ENCODE data around the gene COPZ1.
A peak's percentile ranks its signal among the peaks of the same experiment; 100 is the strongest.

Gene COPZ1

GRCh38 chr12:54355104-54355815 lies 30.3 kb downstream of the COPZ1 start:
- no peak overlapping the region for H3K27ac ChIP-seq
- no peak for TF ChIP-seq ZFX (IDR thresholded peaks at IDR 0.05)
- TF ChIP-seq, protein P1, sequence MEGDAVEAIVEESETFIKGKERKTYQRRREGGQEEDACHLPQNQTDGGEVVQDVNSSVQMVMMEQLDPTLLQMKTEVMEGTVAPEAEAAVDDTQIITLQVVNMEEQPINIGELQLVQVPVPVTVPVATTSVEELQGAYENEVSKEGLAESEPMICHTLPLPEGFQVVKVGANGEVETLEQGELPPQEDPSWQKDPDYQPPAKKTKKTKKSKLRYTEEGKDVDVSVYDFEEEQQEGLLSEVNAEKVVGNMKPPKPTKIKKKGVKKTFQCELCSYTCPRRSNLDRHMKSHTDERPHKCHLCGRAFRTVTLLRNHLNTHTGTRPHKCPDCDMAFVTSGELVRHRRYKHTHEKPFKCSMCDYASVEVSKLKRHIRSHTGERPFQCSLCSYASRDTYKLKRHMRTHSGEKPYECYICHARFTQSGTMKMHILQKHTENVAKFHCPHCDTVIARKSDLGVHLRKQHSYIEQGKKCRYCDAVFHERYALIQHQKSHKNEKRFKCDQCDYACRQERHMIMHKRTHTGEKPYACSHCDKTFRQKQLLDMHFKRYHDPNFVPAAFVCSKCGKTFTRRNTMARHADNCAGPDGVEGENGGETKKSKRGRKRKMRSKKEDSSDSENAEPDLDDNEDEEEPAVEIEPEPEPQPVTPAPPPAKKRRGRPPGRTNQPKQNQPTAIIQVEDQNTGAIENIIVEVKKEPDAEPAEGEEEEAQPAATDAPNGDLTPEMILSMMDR (conservative IDR thresholded peaks at IDR 0.05): no peak

GRCh38 chr12:54356228-54356627 lies 31.3 kb downstream of the COPZ1 start:
- no peak for TF ChIP-seq ZFX (IDR thresholded peaks at IDR 0.05)
- TF ChIP-seq, protein P1 (conservative IDR thresholded peaks at IDR 0.05): no peak
- H3K27ac ChIP-seq: no peak overlapping the region

DNA sequence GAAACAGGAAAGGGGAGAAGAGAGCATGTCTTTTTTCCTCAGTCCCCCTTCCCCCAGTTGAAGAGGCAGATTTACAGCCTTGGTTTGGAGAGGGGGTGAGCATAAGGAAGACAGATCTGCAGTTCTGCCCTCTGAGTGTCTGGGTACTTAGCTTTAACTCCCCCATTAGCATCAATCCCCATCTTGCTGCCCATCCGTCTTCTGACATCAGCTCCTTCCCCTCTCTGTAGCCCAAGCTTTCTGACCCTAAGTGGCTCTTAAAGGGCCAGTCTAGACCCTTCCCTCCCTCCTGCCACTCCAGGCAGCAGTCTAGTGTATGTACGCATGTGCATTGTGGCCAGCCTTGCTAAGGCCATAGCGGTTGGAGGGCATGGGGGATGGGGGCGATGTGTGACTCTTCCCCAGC lies 32.0 kb downstream of the COPZ1 start:
- H3K27ac ChIP-seq: peak overlapping the region; percentile 86; the same call in 1 of the 2 replicates
- TF ChIP-seq, protein P1 (conservative IDR thresholded peaks at IDR 0.05): no peak
- no peak for TF ChIP-seq ZFX (IDR thresholded peaks at IDR 0.05)

DNA sequence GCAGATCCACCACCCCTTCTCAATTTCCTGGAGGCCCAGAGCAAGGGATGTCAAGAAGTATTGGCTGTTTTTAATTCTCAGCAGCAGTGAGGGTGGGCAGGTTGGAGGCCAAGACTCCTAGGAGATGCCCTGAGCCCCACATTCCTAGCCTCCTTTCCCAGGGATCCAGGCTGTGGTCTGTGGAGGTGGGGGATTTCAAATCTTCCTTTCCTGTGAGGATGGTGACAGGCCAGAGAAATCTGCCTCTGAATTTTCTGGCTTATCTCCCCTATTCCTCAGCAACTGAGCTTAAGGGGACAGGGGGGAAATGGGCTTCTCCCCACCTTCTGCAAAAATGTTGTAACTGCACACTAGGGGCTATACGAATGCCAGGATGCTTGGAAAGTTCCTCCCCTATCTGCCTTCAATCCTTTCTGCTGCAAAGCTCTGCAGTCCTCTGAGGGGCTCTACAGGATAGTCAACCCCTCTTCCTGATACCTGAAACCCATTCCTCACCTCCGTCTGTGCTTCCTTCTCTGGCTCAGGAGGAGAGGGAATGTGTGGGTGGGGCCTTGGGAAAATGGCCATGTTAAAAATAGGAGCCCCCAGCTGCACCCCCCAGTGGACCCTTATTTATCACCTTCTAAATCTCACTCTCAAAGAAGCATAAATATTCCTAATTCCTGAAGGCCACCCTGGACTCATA lies 32.7 kb downstream of the COPZ1 start:
- TF ChIP-seq, protein P1 (conservative IDR thresholded peaks at IDR 0.05): no peak
- no peak for TF ChIP-seq ZFX (IDR thresholded peaks at IDR 0.05)
- H3K27ac ChIP-seq: peak overlapping the region; percentile 86

DNA sequence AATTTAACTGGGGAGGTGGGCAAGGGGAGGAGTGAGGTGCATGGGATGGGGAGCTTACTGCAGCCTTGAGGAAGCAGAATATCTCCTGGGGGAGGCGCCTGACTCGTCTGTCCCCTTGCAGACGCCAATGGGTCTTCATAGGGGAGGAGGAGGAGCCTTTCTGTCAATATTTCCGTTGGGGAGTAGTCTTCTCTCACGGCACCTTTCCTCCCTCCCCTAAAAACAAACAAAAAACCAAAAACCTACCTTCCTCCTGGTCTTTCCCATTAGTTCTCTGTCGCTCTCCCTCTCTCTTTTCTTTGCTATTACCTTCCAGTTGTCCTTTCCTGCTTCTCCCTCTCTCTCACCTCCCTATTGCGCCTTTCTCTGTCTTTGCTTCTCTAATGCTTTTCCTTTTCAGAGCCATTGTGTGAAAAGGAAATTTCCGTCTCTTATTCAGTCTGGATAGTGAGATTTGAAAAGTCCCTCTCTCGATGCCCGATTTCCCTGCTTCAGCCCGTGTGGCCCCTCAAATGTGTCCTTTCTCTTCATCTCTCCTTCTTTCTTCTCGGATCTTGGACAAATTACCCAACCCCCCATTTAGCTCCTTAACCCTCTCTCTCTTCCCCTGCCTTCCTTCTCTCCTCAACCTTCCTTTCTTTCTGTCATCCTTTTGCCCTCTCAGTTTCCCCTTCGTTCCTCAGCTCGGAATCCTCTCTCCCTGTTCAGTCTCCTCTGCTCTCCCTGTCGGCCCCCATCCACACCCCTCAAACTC lies 33.4 kb downstream of the COPZ1 start:
- peak overlapping the region; percentile 86 for H3K27ac ChIP-seq
- no peak for TF ChIP-seq ZFX (IDR thresholded peaks at IDR 0.05)
- TF ChIP-seq, protein P1 (conservative IDR thresholded peaks at IDR 0.05): no peak

DNA sequence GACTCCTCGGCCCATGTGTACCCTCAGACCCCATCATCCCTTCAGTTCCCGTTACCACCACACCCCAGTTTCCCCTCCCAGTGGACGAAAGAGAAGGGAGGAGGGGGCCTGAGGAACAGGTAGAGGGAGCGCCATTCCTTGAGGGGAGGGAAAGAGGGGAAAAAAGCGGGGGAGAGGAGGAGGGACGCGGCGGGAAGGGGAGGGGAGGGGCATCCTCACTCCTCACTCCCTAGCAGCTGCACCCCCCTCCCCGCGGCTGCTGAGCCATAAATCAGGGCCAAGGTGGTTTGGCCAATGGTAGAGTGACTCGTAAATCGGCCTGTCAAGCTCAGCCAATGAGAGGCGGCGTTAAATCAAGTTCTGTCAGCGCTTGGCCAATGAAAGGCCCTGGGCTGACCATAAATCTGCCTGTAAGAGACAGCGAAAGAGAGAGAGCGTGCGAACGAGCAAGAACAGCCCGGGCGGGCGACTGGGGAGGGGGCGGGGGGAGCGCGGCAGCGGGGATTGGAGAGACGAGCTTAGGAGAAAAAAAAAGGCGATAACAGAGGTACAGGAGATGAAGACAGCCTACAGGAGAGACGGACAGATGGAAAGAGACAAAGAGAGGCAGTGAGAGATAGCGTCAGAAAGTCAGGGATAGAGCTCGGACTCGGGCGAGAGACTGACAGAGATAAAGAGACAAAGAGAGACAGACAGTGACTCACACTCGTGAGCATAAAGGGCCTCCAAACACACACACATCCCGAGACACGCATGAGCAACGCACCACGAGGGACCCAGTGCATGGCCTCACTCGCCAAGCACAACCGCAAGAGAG lies 34.2 kb downstream of the COPZ1 start:
- H3K27ac ChIP-seq: peak overlapping the region; percentile 86
- TF ChIP-seq ZFX (IDR thresholded peaks at IDR 0.05): no peak
- TF ChIP-seq, protein P1 (conservative IDR thresholded peaks at IDR 0.05): no peak

Measured in C4-2B (cell line).